NCI-H526 (cell line): ENCODE measurements around the gene RHOB.
A peak's percentile ranks its signal among the peaks of the same experiment; 100 is the strongest.
"Not testable (repeated sequence)": the region's sequence is repeated elsewhere in the genome, so short reads cannot be mapped to it uniquely, and the experiment has no call there.

Source experiments
- DNase-seq, 2 experiments: peaks; one replicate each; lab custom pipeline; 2025; lab: John Stamatoyannopoulos, UW

The RHOB gene

GRCh38 chr2:20452551-20452950 is 5.7 kb downstream of the RHOB start:
- no peak for DNase-seq

- DNase-seq = no peak
Measured at GRCh38 chr2:20453087-20453486, 6.2 kb downstream of the RHOB start.

- DNase-seq = no peak
Measured at GRCh38 chr2:20454036-20454981, 7.4 kb downstream of the RHOB start.

- no peak for DNase-seq
Measured at GRCh38 chr2:20455076-20455587, 8.3 kb downstream of the RHOB start.

- no peak for DNase-seq
Measured at GRCh38 chr2:20456116-20456571, 9.3 kb downstream of the RHOB start.

- no peak for DNase-seq
Measured at GRCh38 chr2:20456636-20457426, 10.0 kb downstream of the RHOB start.

- DNase-seq = no peak
Measured at GRCh38 chr2:20457661-20458630, 11.1 kb downstream of the RHOB start.

- not testable (repeated sequence) for DNase-seq
Measured at GRCh38 chr2:20458737-20459484, 12.0 kb downstream of the RHOB start.

GRCh38 chr2:20465716-20466394 is 19.0 kb downstream of the RHOB start:
- peak in 1 of 2 experiments; percentile 19 for DNase-seq

- no peak for DNase-seq
Measured at GRCh38 chr2:20467789-20468548, 21.1 kb downstream of the RHOB start.

- no peak for DNase-seq
Measured at GRCh38 chr2:20468549-20469500, 22.0 kb downstream of the RHOB start.

- no peak for DNase-seq
Measured at GRCh38 chr2:20469595-20469994, 22.7 kb downstream of the RHOB start.

GRCh38 chr2:20470211-20470610 is 23.3 kb downstream of the RHOB start:
- DNase-seq = no peak

GRCh38 chr2:20471148-20471547 is 24.3 kb downstream of the RHOB start:
- no peak for DNase-seq

- no peak for DNase-seq
Measured at GRCh38 chr2:20471902-20472559, 25.2 kb downstream of the RHOB start.

GRCh38 chr2:20472569-20472968 is 25.7 kb downstream of the RHOB start:
- DNase-seq = no peak

- DNase-seq = no peak
Measured at GRCh38 chr2:20473128-20473527, 26.3 kb downstream of the RHOB start.
